ENCODE data around the gene MVB12B. TPM values are rescaled to one million over a fixed set of nuclear protein-coding genes. Genes with fewer than 3 reads are reported as not detected.

Gene MVB12B
- total RNA-seq, 1 experiment from 2014 or later = 10.9 TPM

- Histone ChIP-seq H3K9me3 (ENCODE audit: control insufficient read depth in 1 of 2, insufficient read depth in 1 of 2, low read depth in 1 of 2, low read length in 2 of 2) (no peaks in the 10 kb centered on the region), H3K4me2 (ENCODE audit: low read length) (no peak overlapping the region), H3K27me3 (ENCODE audit: insufficient read depth, low read length) (no peaks in the 10 kb centered on the region), H3K9me2 (ENCODE audit: insufficient read depth) (no peaks in the 10 kb centered on the region), H2AFZ (ENCODE audit: low read depth, low read length, poor library complexity, severe bottlenecking) (no peak overlapping the region), H4K20me1 (ENCODE audit: insufficient read depth) (no peaks in the 10 kb centered on the region), H3K4me3 (replicated peaks in 1 of 2; ENCODE audit: low read depth in 1 of 2, low read length in 2 of 2) (no peak overlapping the region), H3K79me2 (ENCODE audit: insufficient read depth, low read length) (no peaks in the 10 kb centered on the region), H3K4me1 (ENCODE audit: control insufficient read depth in 1 of 2, insufficient read depth in 2 of 2, low read length in 2 of 2) (no peaks in the 10 kb centered on the region), H3K27ac (ENCODE audit: low read depth, low read length) (no peak overlapping the region), H3K36me3 (ENCODE audit: control insufficient read depth in 1 of 2, insufficient read depth in 2 of 2, low read length in 2 of 2) (no peaks in the 10 kb centered on the region), H3K9ac (ENCODE audit: low read length) (no peak overlapping the region)
- intact Hi-C loops (cut with micrococcal nuclease) = no loop called here
- BruUV-seq (replicated peaks) = no TSS peak
- ATAC-seq (no peak), DNase-seq (ENCODE audit: low read depth, low spot score) (no peak)
- RAD21 ChIA-PET (ENCODE audit: low non-redundant PET in 1 of 2, low total read pairs in 2 of 2, uncharacterized antibody in 2 of 2, unreplicated experiment in 2 of 2) = no interaction called here
- TF ChIP-seq MAX (IDR thresholded peaks at IDR 0.05) = no peak
- TF ChIP-seq JUND (IDR thresholded peaks at IDR 0.05) = no peak
- TF ChIP-seq SP1 (IDR thresholded peaks at IDR 0.05; ENCODE audit: low read depth) = no peak
- POLR2A ChIA-PET = no interaction called here
- CTCF ChIA-PET = interaction anchor here (0.8 to 1.2 kb wide), 2 partner anchors 51 to 230 kb away, joined by 3 to 5 read pairs; no protein-coding TSS in a partner anchor
Observed at GRCh38 chr9:126550891-126551351, 224.3 kb downstream of the MVB12B start.

- ChIA-PET RAD21 (ENCODE audit: low non-redundant PET in 1 of 2, low total read pairs in 2 of 2, uncharacterized antibody in 2 of 2, unreplicated experiment in 2 of 2) (interaction anchor here in 1 of 2 experiments (0.6 kb wide), 1 partner anchor 134 kb away, joined by 3 read pairs; no protein-coding TSS in a partner anchor), CTCF (no interaction called here)
- TF ChIP-seq REST (IDR thresholded peaks at IDR 0.05; ENCODE audit: low read depth) (no peak), FOSL1 (IDR thresholded peaks at IDR 0.05; ENCODE audit: low read depth) (no peak), ZFX (IDR thresholded peaks at IDR 0.05) (no peak), TCF7L2 (IDR thresholded peaks at IDR 0.05; ENCODE audit: borderline replicate concordance, extremely low read depth, insufficient read depth, insufficient read length) (no peak), SP1 (IDR thresholded peaks at IDR 0.05; ENCODE audit: low read depth) (no peak), ELF1 (IDR thresholded peaks at IDR 0.05; ENCODE audit: borderline replicate concordance, low read depth) (no peak), EZH2phosphoT487 (IDR thresholded peaks at IDR 0.05; ENCODE audit: borderline replicate concordance) (no peak), EGR1 (IDR thresholded peaks at IDR 0.05; ENCODE audit: low read depth) (no peak), POLR2AphosphoS5 (IDR thresholded peaks at IDR 0.05; ENCODE audit: low read depth, low read length) (no peak), MAX (IDR thresholded peaks at IDR 0.05) (no peak), CBX3 (IDR thresholded peaks at IDR 0.05; ENCODE audit: low read depth) (no peak), ZNF274 (IDR thresholded peaks at IDR 0.05; ENCODE audit: low read depth, low read length) (no peak), SIN3A (IDR thresholded peaks at IDR 0.05; ENCODE audit: low read depth) (no peak), POLR2A (IDR thresholded peaks at IDR 0.05; ENCODE audit: borderline replicate concordance, extremely low read depth, insufficient read depth, insufficient read length) (no peak), SRF (IDR thresholded peaks at IDR 0.05; ENCODE audit: low read depth) (no peak), CEBPB (IDR thresholded peaks at IDR 0.05; ENCODE audit: low read depth) (no peak)
Observed at GRCh38 chr9:126551812-126552211, 225.2 kb downstream of the MVB12B start.

More at GRCh38 chr9:126551812-126552211, 225.2 kb downstream of the MVB12B start:
- H4K20me1 ChIP-seq (ENCODE audit: insufficient read depth) = no peaks in the 10 kb centered on the region
- no peaks in the 10 kb centered on the region for H3K36me3 ChIP-seq (ENCODE audit: control insufficient read depth in 1 of 2, insufficient read depth in 2 of 2, low read length in 2 of 2)
- BruUV-seq (replicated peaks) = no TSS peak
- H3K9ac ChIP-seq (ENCODE audit: low read length) = no peak overlapping the region
- H3K4me3 ChIP-seq (replicated peaks in 1 of 2; ENCODE audit: low read depth in 1 of 2, low read length in 2 of 2) = no peak overlapping the region
- H3K4me1 ChIP-seq (ENCODE audit: control insufficient read depth in 1 of 2, insufficient read depth in 2 of 2, low read length in 2 of 2) = no peaks in the 10 kb centered on the region
- DNase-seq (ENCODE audit: low read depth, low spot score) (no peak), ATAC-seq (no peak)
- H3K4me2 ChIP-seq (ENCODE audit: low read length) = no peak overlapping the region
- no peaks in the 10 kb centered on the region for H3K27me3 ChIP-seq (ENCODE audit: insufficient read depth, low read length)
- no peaks in the 10 kb centered on the region for H3K9me3 ChIP-seq (ENCODE audit: control insufficient read depth in 1 of 2, insufficient read depth in 1 of 2, low read depth in 1 of 2, low read length in 2 of 2)
- intact Hi-C loops (cut with micrococcal nuclease) = no loop called here
- POLR2A ChIA-PET = no interaction called here
- no peak overlapping the region for H2AFZ ChIP-seq (ENCODE audit: low read depth, low read length, poor library complexity, severe bottlenecking)
- no peaks in the 10 kb centered on the region for H3K79me2 ChIP-seq (ENCODE audit: insufficient read depth, low read length)
- H3K27ac ChIP-seq (ENCODE audit: low read depth, low read length) = no peak overlapping the region
- H3K9me2 ChIP-seq (ENCODE audit: insufficient read depth) = no peaks in the 10 kb centered on the region

Data from HCT116 (cell line).